ENCODE measurements around the gene SLC35F4.

SLC35F4 gene

GRCh38 chr14:57637901-57638300 is 228.0 kb downstream of the SLC35F4 start:
- no peak for TF ChIP-seq CTCF (IDR thresholded peaks at IDR 0.05; ENCODE audit: low read depth, low read length)
- no peak overlapping the region for H3K4me3 ChIP-seq (ENCODE audit: low read depth, low read length)

- H3K4me3 ChIP-seq (ENCODE audit: low read depth, low read length), result no peak overlapping the region
- TF ChIP-seq CTCF (IDR thresholded peaks at IDR 0.05; ENCODE audit: low read depth, low read length), result no peak
Measured at GRCh38 chr14:57634335-57634734, 231.6 kb downstream of the SLC35F4 start.

- no peak overlapping the region for H3K4me3 ChIP-seq (ENCODE audit: low read depth, low read length)
- TF ChIP-seq CTCF (IDR thresholded peaks at IDR 0.05; ENCODE audit: low read depth, low read length), result no peak
Measured at GRCh38 chr14:57632649-57633048, 233.2 kb downstream of the SLC35F4 start.

- no peak overlapping the region for H3K4me3 ChIP-seq (ENCODE audit: low read depth, low read length)
- TF ChIP-seq CTCF (IDR thresholded peaks at IDR 0.05; ENCODE audit: low read depth, low read length), result no peak
Measured at GRCh38 chr14:57617510-57617909, 248.4 kb downstream of the SLC35F4 start.

GRCh38 chr14:57612946-57613345 is 252.9 kb downstream of the SLC35F4 start:
- TF ChIP-seq CTCF (IDR thresholded peaks at IDR 0.05; ENCODE audit: low read depth, low read length), result no peak

GRCh38 chr14:57611555-57612075 is 254.3 kb downstream of the SLC35F4 start:
- no peak overlapping the region for H3K4me3 ChIP-seq (ENCODE audit: low read depth, low read length)
- TF ChIP-seq CTCF (IDR thresholded peaks at IDR 0.05; ENCODE audit: low read depth, low read length), result no peak

More at GRCh38 chr14:57612946-57613345, 252.9 kb downstream of the SLC35F4 start:
- no peak overlapping the region for H3K4me3 ChIP-seq (ENCODE audit: low read depth, low read length)

GRCh38 chr14:57610631-57611030 is 255.3 kb downstream of the SLC35F4 start:
- H3K4me3 ChIP-seq (ENCODE audit: low read depth, low read length), result no peak overlapping the region
- no peak for TF ChIP-seq CTCF (IDR thresholded peaks at IDR 0.05; ENCODE audit: low read depth, low read length)

Data from WI38 (cell line).